ENCODE measurements around the gene DSTYK.
A peak's percentile ranks its signal among the peaks of the same experiment; 100 is the strongest.
"Not testable (repeated sequence)": the region's sequence is repeated elsewhere in the genome, so short reads cannot be mapped to it uniquely, and the experiment has no call there.

Gene DSTYK

GRCh38 chr1:205235951-205236350 is 24.4 kb upstream of the DSTYK start:
- no peak overlapping the region for H3K4me3 ChIP-seq (ENCODE audit: low read depth, low read length)
- TF ChIP-seq CTCF (IDR thresholded peaks at IDR 0.05; ENCODE audit: control insufficient read depth, extremely low read depth, insufficient read depth), result no peak
- no peak for DNase-seq (ENCODE audit: low read depth)

GRCh38 chr1:205233986-205234385 is 22.5 kb upstream of the DSTYK start:
- not testable (repeated sequence) for DNase-seq (ENCODE audit: low read depth); H3K4me3 ChIP-seq (ENCODE audit: low read depth, low read length)

- no peak for DNase-seq (ENCODE audit: low read depth)
- no peak for TF ChIP-seq CTCF (IDR thresholded peaks at IDR 0.05; ENCODE audit: control insufficient read depth, extremely low read depth, insufficient read depth)
- no peak overlapping the region for H3K4me3 ChIP-seq (ENCODE audit: low read depth, low read length)
Observed at GRCh38 chr1:205232945-205233397, 21.5 kb upstream of the DSTYK start.

GRCh38 chr1:205232127-205232820 is 20.8 kb upstream of the DSTYK start:
- H3K4me3 ChIP-seq (ENCODE audit: low read depth, low read length), result no peak overlapping the region
- no peak for DNase-seq (ENCODE audit: low read depth)
- no peak for TF ChIP-seq CTCF (IDR thresholded peaks at IDR 0.05; ENCODE audit: control insufficient read depth, extremely low read depth, insufficient read depth)

GRCh38 chr1:205230982-205231381 is 19.5 kb upstream of the DSTYK start:
- no peak overlapping the region for H3K4me3 ChIP-seq (ENCODE audit: low read depth, low read length)
- DNase-seq (ENCODE audit: low read depth), result no peak
- no peak for TF ChIP-seq CTCF (IDR thresholded peaks at IDR 0.05; ENCODE audit: control insufficient read depth, extremely low read depth, insufficient read depth)

GRCh38 chr1:205229916-205230700 is 18.6 kb upstream of the DSTYK start:
- H3K4me3 ChIP-seq (ENCODE audit: low read depth, low read length), result no peak overlapping the region
- TF ChIP-seq CTCF (IDR thresholded peaks at IDR 0.05; ENCODE audit: control insufficient read depth, extremely low read depth, insufficient read depth), result no peak
- no peak for DNase-seq (ENCODE audit: low read depth)

GRCh38 chr1:205229399-205229871 is 17.9 kb upstream of the DSTYK start:
- no peak overlapping the region for H3K4me3 ChIP-seq (ENCODE audit: low read depth, low read length)
- TF ChIP-seq CTCF (IDR thresholded peaks at IDR 0.05; ENCODE audit: control insufficient read depth, extremely low read depth, insufficient read depth), result peak; percentile 47

More at GRCh38 chr1:205229399-205229871, 17.9 kb upstream of the DSTYK start:
- no peak for DNase-seq (ENCODE audit: low read depth)
